ENCODE results near the gene RAP2A. TPM values are rescaled to one million over a fixed set of nuclear protein-coding genes. Genes with fewer than 3 reads are reported as not detected.

The RAP2A gene
- total RNA-seq, 1 experiment from 2014 or later: 42.2 TPM

- DNase-seq (ENCODE audit: low spot score): no peak
These were observed 61.7 kb downstream of the RAP2A start for GRCh38 chr13:97495678-97496077.

GRCh38 chr13:97496511-97496910 is 62.5 kb downstream of the RAP2A start:
- no peak for DNase-seq (ENCODE audit: low spot score)

DNA sequence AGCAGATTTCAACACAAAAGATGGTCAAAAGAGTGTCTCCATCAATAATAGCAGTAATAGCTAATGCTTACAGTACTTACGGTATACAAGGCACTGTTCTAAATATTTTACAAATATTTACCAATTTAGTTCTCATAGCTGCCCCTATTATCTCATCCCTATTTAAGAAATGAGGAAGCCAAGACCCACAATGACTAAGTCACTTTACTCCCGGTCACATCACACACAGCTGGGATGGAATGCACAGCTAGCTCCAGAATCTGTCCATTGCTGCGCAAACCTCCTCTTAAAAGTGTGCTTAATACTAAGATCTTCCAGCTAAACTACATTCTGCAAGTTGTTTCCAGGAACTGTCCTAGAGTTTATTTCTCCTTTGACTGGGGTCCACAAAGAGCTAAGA is 63.4 kb downstream of the RAP2A start:
- DNase-seq (ENCODE audit: low spot score): no peak

GRCh38 chr13:97498419-97498818 is 64.5 kb downstream of the RAP2A start:
- DNase-seq (ENCODE audit: low spot score): no peak

DNA sequence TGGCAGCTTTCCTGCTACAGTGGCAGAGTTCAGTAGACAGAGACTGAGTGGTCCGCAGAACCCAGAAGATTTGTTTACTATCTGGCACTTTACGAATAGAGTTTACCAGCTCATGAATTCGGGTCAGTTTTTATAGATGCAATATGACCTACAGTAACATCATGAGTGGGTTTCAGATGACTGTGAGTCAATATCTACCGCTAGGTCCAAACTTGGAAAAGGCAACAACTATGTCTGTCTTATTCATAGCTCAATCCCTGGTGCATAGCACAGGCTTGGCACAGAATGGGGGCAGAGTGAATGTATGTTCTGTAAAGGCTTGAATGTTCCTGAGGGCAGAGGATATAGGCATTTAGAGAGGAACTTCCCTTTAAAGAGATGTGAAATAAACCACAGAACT is 65.2 kb downstream of the RAP2A start:
- no peak for DNase-seq (ENCODE audit: low spot score)

- DNase-seq (ENCODE audit: low spot score): no peak
These were observed 68.2 kb downstream of the RAP2A start for GRCh38 chr13:97502181-97502580.

GRCh38 chr13:97502706-97503105 is 68.7 kb downstream of the RAP2A start:
- DNase-seq (ENCODE audit: low spot score): no peak

- no peak for DNase-seq (ENCODE audit: low spot score)
These were observed 71.0 kb downstream of the RAP2A start for GRCh38 chr13:97505017-97505416.

DNA sequence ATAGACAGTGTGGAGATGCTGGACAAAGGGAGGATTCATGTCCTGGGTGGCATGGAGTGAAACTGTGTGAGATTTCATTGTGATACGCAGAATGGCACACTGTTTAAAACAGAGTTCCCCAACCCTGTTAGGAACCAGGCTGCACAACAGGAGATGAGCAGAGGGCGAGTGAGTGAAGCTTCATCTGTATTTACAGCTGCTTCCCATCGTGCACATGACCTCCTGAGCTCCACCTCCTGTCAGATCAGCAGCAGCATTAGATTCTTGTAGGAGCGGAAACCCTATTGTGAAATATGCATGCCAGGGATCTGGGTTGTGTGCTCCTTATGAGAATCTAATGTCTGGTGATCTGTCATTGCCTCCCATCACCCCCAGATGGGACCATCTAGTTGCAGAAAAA is 72.5 kb downstream of the RAP2A start:
- DNase-seq (ENCODE audit: low spot score): peak; percentile 3

GRCh38 chr13:97512732-97513131 is 78.8 kb downstream of the RAP2A start:
- no peak for DNase-seq (ENCODE audit: low spot score)

DNA sequence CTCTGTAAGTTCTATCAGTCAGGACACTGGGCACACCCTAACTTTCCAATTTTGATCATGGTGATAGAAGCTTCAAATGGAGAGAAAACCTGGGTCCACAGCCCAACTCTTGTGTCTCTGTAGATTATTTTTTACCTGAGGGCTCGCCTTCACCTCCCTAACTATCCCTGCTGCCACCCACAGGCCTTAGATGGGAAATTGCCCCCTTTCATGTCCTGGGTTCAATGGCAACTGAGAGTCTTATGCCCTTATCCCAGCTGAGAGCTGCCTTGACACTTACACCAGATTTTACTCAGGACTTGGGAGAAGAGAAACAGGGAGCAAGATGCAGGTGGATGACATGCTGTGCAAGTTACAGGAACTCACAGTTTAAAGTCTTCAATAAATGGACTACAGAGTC is 81.7 kb downstream of the RAP2A start:
- DNase-seq (ENCODE audit: low spot score): no peak

DNA sequence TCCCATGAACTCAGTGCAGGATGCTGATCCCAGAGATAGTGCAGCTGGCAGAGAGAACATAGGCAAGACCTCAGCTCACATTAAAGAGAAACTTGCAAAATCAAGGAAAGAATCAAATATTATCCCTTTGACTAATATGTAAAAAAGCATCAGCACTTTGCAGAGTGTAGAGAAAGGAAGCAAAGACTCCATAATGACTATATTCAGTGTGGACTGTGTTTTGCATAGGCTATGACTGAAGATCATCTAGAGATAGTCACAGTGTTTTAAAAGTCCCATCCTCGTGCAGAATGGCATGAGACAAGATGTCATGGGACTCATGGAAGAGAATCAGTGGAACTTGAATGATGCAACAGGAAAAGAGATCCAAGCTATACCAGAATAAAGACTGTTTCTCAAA is 84.0 kb downstream of the RAP2A start:
- DNase-seq (ENCODE audit: low spot score): no peak

Other genes starting within 250 kb of the RAP2A start
- gene MBNL2, start 211.8 kb upstream of the RAP2A start, total RNA-seq (2014; rRNA removed; shearing (Covaris generic)): 176 and 204 TPM in 2 replicates

Data from A172 (cell line).